DOHH2 (cell line): ENCODE results near the gene NENF.

Experiments
- H3F3A ChIP-seq: fragments of 200-600 bp; sonication (generic), shearing (Covaris generic); 2 replicates; pipeline ENCODE4 v1.6.0; 2016; ENCODE audit warnings: antibody characterized with exemption, mild to moderate bottlenecking; ENCODE audit not compliant: control insufficient read depth, insufficient read depth
- H3K27ac ChIP-seq: fragments of 200-600 bp; sonication (generic); 2 replicates; pipeline ENCODE4 v1.5.1; 2014; ENCODE audit warnings: low read depth, mild to moderate bottlenecking, low read length, moderate library complexity
- H3K27me3 ChIP-seq: fragments of 200-600 bp; sonication (generic); 2 replicates; pipeline ENCODE4 v1.6.1; 2014; ENCODE audit warnings: mild to moderate bottlenecking, low read length, mixed read lengths; ENCODE audit not compliant: control insufficient read depth
- H3K36me3 ChIP-seq: fragments of 200-600 bp; sonication (generic); 2 replicates; pipeline ENCODE4 v1.6.1; 2014; ENCODE audit warnings: mild to moderate bottlenecking, low read length, moderate library complexity, mixed read lengths; ENCODE audit not compliant: control insufficient read depth
- H3K4me1 ChIP-seq: fragments of 200-600 bp; sonication (generic); 2 replicates; pipeline ENCODE4 v1.6.1; 2014; ENCODE audit warnings: mild to moderate bottlenecking, low read length, mixed read lengths; ENCODE audit not compliant: control insufficient read depth
- H3K4me2 ChIP-seq: fragments of 200-600 bp; sonication (generic); 2 replicates; pipeline ENCODE4 v1.6.0; 2014; ENCODE audit warnings: mild to moderate bottlenecking, low read length, moderate library complexity
- H3K4me3 ChIP-seq: fragments of 200-600 bp; sonication (generic); 2 replicates; pipeline ENCODE4 v1.5.1; 2014; ENCODE audit warnings: mild to moderate bottlenecking, low read length, mixed read lengths
- H3K79me2 ChIP-seq: fragments of 200-600 bp; sonication (generic); 2 replicates; pipeline ENCODE4 v1.6.1; 2014; ENCODE audit warnings: mild to moderate bottlenecking, low read length, mixed read lengths; ENCODE audit not compliant: control insufficient read depth
- H3K9me2 ChIP-seq: fragments of 200-600 bp; sonication (generic); replicated peaks from 2 replicates; pipeline ENCODE4 v1.6.1; 2014; ENCODE audit warnings: mild to moderate bottlenecking, low read length, mixed read lengths; ENCODE audit not compliant: control insufficient read depth
- H3K9me3 ChIP-seq: fragments of 200-600 bp; sonication (generic); 2 replicates; pipeline ENCODE4 v1.6.1; 2014; ENCODE audit warnings: antibody characterized with exemption, low read length, mixed read lengths; ENCODE audit not compliant: control insufficient read depth, insufficient read depth
- H4K20me1 ChIP-seq: fragments of 200-600 bp; sonication (generic); 2 replicates; pipeline ENCODE4 v1.6.0; 2014; ENCODE audit warnings: low read depth, mild to moderate bottlenecking, antibody characterized with exemption, low read length, moderate library complexity; ENCODE audit not compliant: control insufficient read depth, insufficient read depth
- EZH2phosphoT487 ChIP-seq: fragments of 200-600 bp; sonication (generic); IDR thresholded peaks from 2 replicates; pipeline ENCODE4 v1.6.1; 2017; ENCODE audit warnings: borderline replicate concordance, mild to moderate bottlenecking, antibody characterized with exemption, low read length, moderate library complexity, mixed read lengths
- TF ChIP-seq, protein P1 (sequence below): fragments of 200-600 bp; sonication (generic); IDR thresholded peaks from one replicate; pipeline ENCODE4 v1.5.1; 2014; ENCODE audit warnings: antibody characterized with exemption, mild to moderate bottlenecking, low read depth, low read length; ENCODE audit not compliant: poor library complexity, severe bottlenecking

NENF gene

DNA sequence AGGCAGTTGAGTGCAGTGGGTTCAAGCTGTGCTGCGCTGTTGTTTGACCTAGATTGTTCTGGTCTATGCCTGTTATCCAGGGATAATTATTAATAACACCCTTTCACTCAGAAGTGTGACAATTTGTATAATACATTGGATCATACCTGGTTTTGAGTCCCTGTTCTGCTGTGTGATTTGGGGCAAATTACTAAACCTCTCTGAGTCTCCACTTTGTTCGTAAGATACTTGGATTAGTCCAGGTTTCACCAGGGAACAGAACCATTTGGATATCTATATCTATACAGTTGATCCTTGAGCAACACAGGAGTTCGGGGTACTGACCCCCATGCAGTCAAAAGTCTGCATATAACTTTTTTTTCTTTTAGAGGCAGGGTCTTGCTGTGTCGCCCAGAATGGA lies 2.3 kb downstream of the NENF start:
- Histone ChIP-seq H3K9me3 (no peaks in the 10 kb centered on the region), H4K20me1 (no peaks in the 10 kb centered on the region), H3K36me3 (no peaks in the 10 kb centered on the region), H3K9me2 (no peaks in the 10 kb centered on the region), H3K27me3 (no peaks in the 10 kb centered on the region), H3K79me2 (peaks cover 43% of the 10 kb centered on the region), H3K27ac (no peak overlapping the region), H3K4me2 (no peak overlapping the region), H3K4me3 (no peak overlapping the region), H3K4me1 (peaks cover 23% of the 10 kb centered on the region), H3F3A (no peaks in the 10 kb centered on the region)
- no peak for TF ChIP-seq EZH2phosphoT487
- TF ChIP-seq, protein P1, sequence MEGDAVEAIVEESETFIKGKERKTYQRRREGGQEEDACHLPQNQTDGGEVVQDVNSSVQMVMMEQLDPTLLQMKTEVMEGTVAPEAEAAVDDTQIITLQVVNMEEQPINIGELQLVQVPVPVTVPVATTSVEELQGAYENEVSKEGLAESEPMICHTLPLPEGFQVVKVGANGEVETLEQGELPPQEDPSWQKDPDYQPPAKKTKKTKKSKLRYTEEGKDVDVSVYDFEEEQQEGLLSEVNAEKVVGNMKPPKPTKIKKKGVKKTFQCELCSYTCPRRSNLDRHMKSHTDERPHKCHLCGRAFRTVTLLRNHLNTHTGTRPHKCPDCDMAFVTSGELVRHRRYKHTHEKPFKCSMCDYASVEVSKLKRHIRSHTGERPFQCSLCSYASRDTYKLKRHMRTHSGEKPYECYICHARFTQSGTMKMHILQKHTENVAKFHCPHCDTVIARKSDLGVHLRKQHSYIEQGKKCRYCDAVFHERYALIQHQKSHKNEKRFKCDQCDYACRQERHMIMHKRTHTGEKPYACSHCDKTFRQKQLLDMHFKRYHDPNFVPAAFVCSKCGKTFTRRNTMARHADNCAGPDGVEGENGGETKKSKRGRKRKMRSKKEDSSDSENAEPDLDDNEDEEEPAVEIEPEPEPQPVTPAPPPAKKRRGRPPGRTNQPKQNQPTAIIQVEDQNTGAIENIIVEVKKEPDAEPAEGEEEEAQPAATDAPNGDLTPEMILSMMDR: no peak

DNA sequence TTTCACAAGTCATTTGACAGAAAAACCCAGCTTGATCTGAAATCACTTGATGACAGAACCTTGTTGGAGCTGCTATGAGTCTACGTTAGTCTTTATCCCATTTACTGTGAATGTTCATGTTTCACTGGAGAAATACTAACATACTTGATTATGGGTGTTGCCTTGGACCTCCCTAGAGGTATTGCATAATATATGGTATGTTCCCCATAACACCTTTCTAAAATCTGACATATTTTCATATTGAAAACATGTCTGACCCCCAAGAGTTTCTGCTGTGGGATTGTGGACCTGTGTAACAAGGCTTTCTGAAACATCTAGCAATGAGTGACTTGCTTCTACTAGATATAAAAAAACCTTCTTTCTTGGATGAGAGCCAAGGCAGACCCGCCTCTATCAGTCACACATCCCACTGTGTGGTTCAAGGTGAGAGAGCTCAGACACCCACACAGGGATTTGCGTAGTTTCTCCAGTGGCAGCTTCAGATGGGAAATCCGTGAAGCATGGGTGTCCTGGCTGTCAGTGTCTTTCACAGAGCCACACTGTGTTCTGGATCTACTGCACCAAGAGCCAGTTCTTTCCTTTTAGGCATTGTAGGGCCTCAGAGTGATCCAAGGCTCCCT lies 4.6 kb downstream of the NENF start:
- TF ChIP-seq, protein P1: no peak
- TF ChIP-seq EZH2phosphoT487: no peak
- Histone ChIP-seq H3K27ac (no peak overlapping the region), H4K20me1 (no peaks in the 10 kb centered on the region), H3K79me2 (peaks cover 51% of the 10 kb centered on the region), H3K27me3 (no peaks in the 10 kb centered on the region), H3F3A (no peaks in the 10 kb centered on the region), H3K4me3 (no peak overlapping the region), H3K36me3 (no peaks in the 10 kb centered on the region), H3K4me1 (peaks cover 17% of the 10 kb centered on the region), H3K9me3 (no peaks in the 10 kb centered on the region), H3K9me2 (no peaks in the 10 kb centered on the region), H3K4me2 (no peak overlapping the region)

DNA sequence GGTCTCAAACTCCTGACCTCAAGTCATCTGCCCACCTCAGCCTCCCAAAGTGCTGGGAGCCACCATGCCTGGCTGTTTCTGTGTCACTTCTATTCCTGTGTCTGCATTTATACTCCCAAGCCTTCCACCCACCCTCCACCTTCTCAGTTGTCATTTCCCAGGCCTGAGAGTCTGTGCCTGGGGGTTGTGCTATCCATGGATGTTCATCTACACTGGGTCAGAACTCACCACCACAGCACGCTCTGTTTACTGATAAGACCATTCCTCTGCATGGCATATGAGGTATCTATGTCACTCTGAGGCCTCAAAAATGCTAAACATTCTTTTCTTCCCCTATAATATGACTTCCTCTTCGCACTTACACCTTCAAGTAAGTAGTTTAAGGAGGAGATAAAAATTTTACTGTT lies 6.1 kb downstream of the NENF start:
- Histone ChIP-seq H3K36me3 (no peaks in the 10 kb centered on the region), H3K79me2 (peaks cover 42% of the 10 kb centered on the region), H3K4me3 (no peak overlapping the region), H3K4me1 (peaks cover 8% of the 10 kb centered on the region), H4K20me1 (no peaks in the 10 kb centered on the region), H3K27me3 (no peaks in the 10 kb centered on the region), H3K27ac (no peak overlapping the region), H3F3A (no peaks in the 10 kb centered on the region), H3K4me2 (no peak overlapping the region), H3K9me3 (no peaks in the 10 kb centered on the region), H3K9me2 (no peaks in the 10 kb centered on the region)
- TF ChIP-seq, protein P1: no peak

DNA sequence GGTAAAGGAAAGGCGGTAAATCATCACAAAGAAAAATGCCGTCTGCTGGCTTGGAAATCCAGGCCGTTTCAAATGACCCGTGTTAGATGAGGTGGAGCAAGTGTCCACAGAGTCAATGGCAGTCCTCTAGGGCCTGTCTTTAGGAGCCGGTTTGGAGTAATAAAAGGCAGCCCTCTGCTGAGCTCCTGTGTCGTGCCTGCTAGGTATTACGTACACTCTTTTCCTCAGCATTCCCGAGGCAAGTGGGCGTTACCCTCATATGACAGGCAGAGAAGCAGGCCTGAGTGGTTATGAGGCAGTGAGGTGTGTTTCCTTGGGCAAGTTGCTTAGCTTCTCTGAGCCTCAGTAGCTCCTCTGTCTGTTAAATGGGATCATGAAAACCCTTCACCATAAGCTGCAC lies 7.7 kb downstream of the NENF start:
- Histone ChIP-seq H3K79me2 (peaks cover 28% of the 10 kb centered on the region), H4K20me1 (no peaks in the 10 kb centered on the region), H3K4me2 (no peak overlapping the region), H3K4me3 (no peak overlapping the region), H3K4me1 (0 out of 2 replicates have a peak, but pooled peaks cover 3% of the 10 kb centered on the region), H3K36me3 (peaks cover 5% of the 10 kb centered on the region; the same call in 1 of the 2 replicates), H3K9me3 (no peaks in the 10 kb centered on the region), H3K9me2 (no peaks in the 10 kb centered on the region), H3F3A (no peaks in the 10 kb centered on the region), H3K27ac (no peak overlapping the region), H3K27me3 (no peaks in the 10 kb centered on the region)
- TF ChIP-seq, protein P1: no peak
- no peak for TF ChIP-seq EZH2phosphoT487
